IMR-90 (cell line): ENCODE results near the gene PKM. TPM values are rescaled to one million over a fixed set of nuclear protein-coding genes. Genes with fewer than 3 reads are reported as not detected.

Source experiments
- ATAC-seq: fragments of 200-7000 bp; cut with Tn5 transposase; 2 replicates; pipeline ENCODE4 v1.9.1; 2020; ENCODE audit warnings: low read depth, mild to moderate bottlenecking, moderate library complexity
- BruUV-seq: library from RNA; stranded (reverse); fragments of 400-500 nt; replicated peaks from 2 replicates; lab custom pipeline; 2021; lab: Mats Ljungman, UMichigan
- CTCF ChIA-PET: fragments of 300-600 bp; formaldehyde crosslinking; extraction: SDS; loops from one replicate; lab custom pipeline; 2021; ENCODE audit warnings: antibody characterized with exemption; lab: Yijun Ruan, JAX
- POLR2A ChIA-PET: fragments of 300-600 bp; sonication (Branson Sonifier 250); formaldehyde crosslinking; loops from one replicate; lab custom pipeline; 2022; ENCODE audit warnings: antibody characterized with exemption; ENCODE audit not compliant: unreplicated experiment; lab: Charles Lee
- DNase-seq: peaks from one replicate; pipeline ENCODE4 v3.0.0; 2013
- H2AFZ ChIP-seq: replicated peaks from 2 replicates; pipeline ENCODE3; 2013; ENCODE audit warnings: low read length, mild to moderate bottlenecking; ENCODE audit not compliant: poor library complexity
- H2AK5ac ChIP-seq: 2 replicates; pipeline ENCODE4 v1.6.1; 2013; ENCODE audit warnings: low read depth, low read length, inconsistent platforms
- H2AK9ac ChIP-seq: replicated peaks from 2 replicates; pipeline ENCODE3; 2013; ENCODE audit warnings: mild to moderate bottlenecking, low read depth, low read length, moderate library complexity; ENCODE audit not compliant: poor library complexity
- H2BK120ac ChIP-seq: 2 replicates; pipeline ENCODE4 v1.6.1; 2013; ENCODE audit warnings: low read depth, low read length, inconsistent platforms
- H2BK15ac ChIP-seq: 3 replicates; pipeline ENCODE4 v1.6.1; 2013; ENCODE audit warnings: low read depth, low read length, inconsistent platforms
- H2BK20ac ChIP-seq: 2 replicates; pipeline ENCODE4 v1.6.1; 2013; ENCODE audit warnings: low read depth, mild to moderate bottlenecking, inconsistent platforms, low read length, moderate library complexity
- H2BK5ac ChIP-seq: 2 replicates; pipeline ENCODE4 v1.6.1; 2013; ENCODE audit warnings: mild to moderate bottlenecking, low read depth, low read length, inconsistent platforms; ENCODE audit not compliant: poor library complexity, severe bottlenecking
- H3K14ac ChIP-seq: replicated peaks from 2 replicates; pipeline ENCODE4 v1.6.1; 2013; ENCODE audit warnings: low read depth, low read length, inconsistent platforms
- H3K18ac ChIP-seq: 2 replicates; pipeline ENCODE4 v1.6.1; 2013; ENCODE audit warnings: low read depth, low read length, control low read depth
- H3K23ac ChIP-seq: 2 replicates; pipeline ENCODE4 v1.6.1; 2013; ENCODE audit warnings: low read depth, low read length, inconsistent platforms
- H3K27ac ChIP-seq: 2 replicates; pipeline ENCODE4 v1.5.1; 2013; ENCODE audit warnings: mild to moderate bottlenecking, control low read depth, low read length; ENCODE audit not compliant: insufficient read depth
- H3K27me3 ChIP-seq: 2 replicates; pipeline ENCODE4 v1.6.1; 2013; ENCODE audit warnings: low read length; ENCODE audit not compliant: control insufficient read depth, insufficient read depth
- H3K36me3 ChIP-seq: 2 replicates; pipeline ENCODE4 v1.6.1; 2013; ENCODE audit warnings: low read length, mixed read lengths; ENCODE audit not compliant: control insufficient read depth, insufficient read depth
- H3K4ac ChIP-seq: 2 replicates; pipeline ENCODE4 v1.6.1; 2013; ENCODE audit warnings: low read depth, low read length, inconsistent platforms
- H3K4me1 ChIP-seq: 2 replicates; pipeline ENCODE4 v1.6.1; 2013; ENCODE audit warnings: low read length, mixed read lengths; ENCODE audit not compliant: control insufficient read depth, insufficient read depth
- H3K4me2 ChIP-seq: 2 replicates; pipeline ENCODE4 v1.6.1; 2013; ENCODE audit warnings: low read depth, mild to moderate bottlenecking, control low read depth, low read length, moderate library complexity
- H3K4me3 ChIP-seq: 2 replicates; pipeline ENCODE4 v1.5.1; 2013; ENCODE audit warnings: low read depth, mild to moderate bottlenecking, control low read depth, low read length, moderate library complexity; ENCODE audit not compliant: insufficient read depth
- H3K56ac ChIP-seq: 2 replicates; pipeline ENCODE4 v1.6.1; 2013; ENCODE audit warnings: low read length, inconsistent platforms; ENCODE audit not compliant: insufficient read depth; ENCODE audit errors: extremely low read depth
- H3K79me1 ChIP-seq, 2 experiments: 2 replicates each; pipeline ENCODE4 v1.6.1; 2013; ENCODE audit warnings: low read length in 2 of 2, inconsistent platforms in 1 of 2, low read depth in 1 of 2
- H3K9ac ChIP-seq: 2 replicates; pipeline ENCODE4 v1.6.1; 2013; ENCODE audit warnings: low read depth, low read length, control low read depth
- H3K9me1 ChIP-seq: 2 replicates; pipeline ENCODE4 v1.6.1; 2013; ENCODE audit warnings: low read length, inconsistent platforms; ENCODE audit not compliant: insufficient read depth
- H3K9me3 ChIP-seq: 2 replicates; pipeline ENCODE4 v1.6.1; 2013; ENCODE audit warnings: low read length; ENCODE audit not compliant: control insufficient read depth, insufficient read depth
- H4K20me1 ChIP-seq: 2 replicates; pipeline ENCODE4 v1.6.1; 2013; ENCODE audit warnings: low read length, inconsistent platforms; ENCODE audit not compliant: insufficient read depth
- H4K5ac ChIP-seq: 2 replicates; pipeline ENCODE4 v1.6.1; 2013; ENCODE audit warnings: mild to moderate bottlenecking, low read depth, low read length, control low read depth
- H4K8ac ChIP-seq, 2 experiments: 2 replicates each; pipeline ENCODE4 v1.6.1; 2013; ENCODE audit warnings: low read depth in 2 of 2, low read length in 2 of 2, control low read depth in 1 of 2, inconsistent platforms in 1 of 2
- H4K91ac ChIP-seq: 2 replicates; pipeline ENCODE4 v1.6.1; 2013; ENCODE audit warnings: low read depth, low read length, inconsistent platforms; ENCODE audit not compliant: insufficient read depth
- CHD1 ChIP-seq: IDR thresholded peaks from 2 replicates; pipeline ENCODE4 v1.6.1; 2012; ENCODE audit warnings: low read depth, low read length, improper control_type of control experiment
- ELK1 ChIP-seq: fragments of 150-350 bp; IDR thresholded peaks from 2 replicates; pipeline ENCODE4 v1.6.1; 2016; ENCODE audit warnings: low read depth, mild to moderate bottlenecking, low read length, moderate library complexity, borderline replicate concordance
- MAFK ChIP-seq: IDR thresholded peaks from 2 replicates; pipeline ENCODE4 v1.6.1; 2012; ENCODE audit warnings: low read depth, low read length, improper control_type of control experiment
- MAZ ChIP-seq: IDR thresholded peaks from 2 replicates; pipeline ENCODE4 v1.6.1; 2012; ENCODE audit warnings: low read depth, mild to moderate bottlenecking, low read length, improper control_type of control experiment, moderate library complexity, borderline replicate concordance
- MXI1 ChIP-seq: IDR thresholded peaks from 2 replicates; pipeline ENCODE4 v1.6.1; 2012; ENCODE audit warnings: low read depth, mild to moderate bottlenecking, low read length, moderate library complexity, borderline replicate concordance
- POLR2A ChIP-seq: IDR thresholded peaks from 2 replicates; pipeline ENCODE4 v1.6.1; 2012; ENCODE audit warnings: mild to moderate bottlenecking, low read depth, low read length
- RFX5 ChIP-seq: IDR thresholded peaks from 2 replicates; pipeline ENCODE4 v1.8.0; 2012; ENCODE audit warnings: low read depth, mild to moderate bottlenecking, low read length, moderate library complexity
- USF2 ChIP-seq: fragments of 150-350 bp; IDR thresholded peaks from 2 replicates; pipeline ENCODE4 v1.6.1; 2017; ENCODE audit warnings: mild to moderate bottlenecking, antibody characterized with exemption, low read length, low read depth
- WGBS, 2 experiments: methylation state at CpG; one replicate each; pipeline versions ENCODE4 v1.1.5 to v1.1.7; 2013; ENCODE audit warnings: missing lambda C conversion rate in 2 of 2; ENCODE audit not compliant: insufficient read length in 1 of 2; ENCODE audit errors: extremely low coverage in 2 of 2; 5-methylcytosine and 5-hydroxymethylcytosine counted together
- dilution Hi-C: fragments of 300-500 bp; cut with HindIII; formaldehyde crosslinking; loops from one replicate; pipeline ENCODE4 v1.14.3; 2018; ENCODE audit warnings: low sequenced_read_pairs; ENCODE audit not compliant: unreplicated experiment
- in situ Hi-C: fragments of 300-500 bp; cut with MboI; formaldehyde crosslinking; loops from 3 replicates; pipeline ENCODE4 v1.14.3; 2019; ENCODE audit warnings: low sequenced_read_pairs, inconsistent platforms, mixed read lengths
- intact Hi-C: fragments of 100-400 bp; cut with micrococcal nuclease; formaldehyde crosslinking; loops from 2 replicates; pipeline ENCODE4 v1.10.0; 2022
- polyA plus RNA-seq, 3 experiments: library from polyadenylated mRNA; depleted of rRNA; stranded (reverse); fragments of >200 nt; gene quantifications; 2 replicates each; pipeline ENCODE4 v1.2.3, GENCODE V29; 2012; ENCODE audit warnings: low replicate concordance in 1 of 3
- total RNA-seq: library from RNA; depleted of rRNA; stranded (reverse); fragments of >200 nt; gene quantifications from 2 replicates; pipeline ENCODE4 v1.2.3, GENCODE V29; 2012

PKM gene
- total and polyA plus RNA-seq, 2 of the 4 experiments (the other 2 are of a cell fraction), result 2,219 to 3,859 TPM

GRCh38 chr15:72201391-72201921 is 29.5 kb downstream of the PKM start:
- no peak overlapping the region for H2BK120ac ChIP-seq
- H4K91ac ChIP-seq, result no peak overlapping the region
- no peak overlapping the region for H4K5ac ChIP-seq
- no peaks in the 10 kb centered on the region for H3K9me3 ChIP-seq
- no TSS peak for BruUV-seq
- H2BK5ac ChIP-seq, result no peak overlapping the region
- no peak overlapping the region for H3K23ac ChIP-seq
- H3K79me1 ChIP-seq, result peaks cover 30 to 64% of the 10 kb centered on the region in 2 experiments
- no peak overlapping the region for H3K4me2 ChIP-seq
- 80% methylated on average over 2 of the region's 3 CpGs; no CpG with 5 or more reads in 1 of the 2 experiments for WGBS, 2 experiments
- H3K4ac ChIP-seq, result no peak overlapping the region
- H3K9me1 ChIP-seq, result 0 out of 2 replicates have a peak, but pooled peaks cover 3% of the 10 kb centered on the region
- H3K27me3 ChIP-seq, result no peaks in the 10 kb centered on the region
- dilution Hi-C loops, result no loop called here
- H2AFZ ChIP-seq, result peak overlapping the region; percentile 18
- no peak for DNase-seq
- in situ Hi-C loops, result no loop called here
- POLR2A ChIA-PET, result interaction anchor here (0.6 kb wide), 2 partner anchors 26 to 29 kb away, joined by 3 to 7 read pairs; no protein-coding TSS in a partner anchor
- H4K8ac ChIP-seq, result no peak overlapping the region
- no peak for ATAC-seq
- no peak overlapping the region for H2BK20ac ChIP-seq
- H2AK9ac ChIP-seq, result no peak overlapping the region
- no peak overlapping the region for H3K9ac ChIP-seq
- peaks cover 79% of the 10 kb centered on the region for H3K36me3 ChIP-seq
- H3K18ac ChIP-seq, result no peak overlapping the region
- no peak overlapping the region for H3K14ac ChIP-seq
- H2BK15ac ChIP-seq, result no peak overlapping the region
- TF ChIP-seq MAFK (no peak), RFX5 (no peak), MAZ (no peak), MXI1 (no peak), CHD1 (no peak), POLR2A (no peak), ELK1 (no peak), USF2 (no peak)
- H3K27ac ChIP-seq, result no peak overlapping the region
- CTCF ChIA-PET, result no interaction called here
- no peak overlapping the region for H3K56ac ChIP-seq
- peaks cover 92% of the 10 kb centered on the region for H4K20me1 ChIP-seq
- no peak overlapping the region for H3K4me3 ChIP-seq
- H3K4me1 ChIP-seq, result peaks cover 2% of the 10 kb centered on the region; the same call in 1 of the 2 replicates
- H2AK5ac ChIP-seq, result no peak overlapping the region
- intact Hi-C loops, result no loop called here
